Keratinocyte (primary cell): Measurements from ENCODE around the gene RET. TPM values are rescaled to one million over a fixed set of nuclear protein-coding genes. Genes with fewer than 3 reads are reported as not detected.

Source experiments
- DNase-seq: peaks from one replicate; pipeline ENCODE4 v3.0.0-alpha.2; 2011; ENCODE audit warnings: low read depth, missing footprints, low spot score
- FAIRE-seq: peaks from 2 replicates; lab custom pipeline; 2011; peaks lifted over from hg19 to GRCh38; lab: Jason Lieb, UNC
- H2AFZ ChIP-seq: 2 replicates; pipeline ENCODE4 v1.6.0; 2012; ENCODE audit warnings: low read length, control low read depth, inconsistent platforms; ENCODE audit not compliant: control insufficient read depth
- H3K27ac ChIP-seq: 2 replicates; pipeline ENCODE4 v1.5.1; 2011; ENCODE audit warnings: low read length; ENCODE audit not compliant: control insufficient read depth, insufficient read depth
- H3K27me3 ChIP-seq: 3 replicates; pipeline ENCODE4 v1.6.0; 2011; ENCODE audit warnings: low read length; ENCODE audit not compliant: control insufficient read depth, insufficient read depth; ENCODE audit errors: extremely low read depth
- H3K36me3 ChIP-seq, 2 experiments: 2 replicates in 1 of 2; 3 replicates in 1 of 2; pipeline ENCODE4 v1.5.1; 2011; ENCODE audit warnings: low read length in 2 of 2, mild to moderate bottlenecking in 1 of 2; ENCODE audit not compliant: control insufficient read depth in 2 of 2, insufficient read depth in 2 of 2; ENCODE audit errors: extremely low read depth in 1 of 2
- H3K4me1 ChIP-seq: 3 replicates; pipeline ENCODE4 v1.5.1; 2011; ENCODE audit warnings: low read length; ENCODE audit not compliant: control insufficient read depth, insufficient read depth; ENCODE audit errors: extremely low read depth
- H3K4me2 ChIP-seq: 3 replicates; pipeline ENCODE4 v1.6.0; 2011; ENCODE audit warnings: low read depth, low read length; ENCODE audit not compliant: control insufficient read depth, insufficient read depth; ENCODE audit errors: extremely low read depth
- H3K4me3 ChIP-seq, 3 experiments: fragments of 200-600 bp in 1 of 3; sonication (generic) in 1 of 3; 2 replicates in 2 of 3; 3 replicates in 1 of 3; pipeline ENCODE4 v1.5.1; 2011 to 2016; ENCODE audit warnings: low read length in 3 of 3, mild to moderate bottlenecking in 3 of 3, control low read depth in 2 of 3, inconsistent platforms in 1 of 3, low read depth in 1 of 3, mixed read lengths in 1 of 3, mixed run types in 1 of 3, moderate library complexity in 1 of 3; ENCODE audit not compliant: control insufficient read depth in 2 of 3, insufficient read depth in 2 of 3; ENCODE audit errors: extremely low read depth in 1 of 3
- H3K79me2 ChIP-seq: 2 replicates; pipeline ENCODE4 v1.6.0; 2012; ENCODE audit warnings: low read length; ENCODE audit not compliant: control insufficient read depth, insufficient read depth
- H3K9ac ChIP-seq: 3 replicates; pipeline ENCODE4 v1.6.0; 2011; ENCODE audit warnings: low read length; ENCODE audit not compliant: control insufficient read depth, insufficient read depth; ENCODE audit errors: extremely low read depth
- H3K9me1 ChIP-seq: 3 replicates; pipeline ENCODE4 v1.6.0; 2011; ENCODE audit warnings: low read length; ENCODE audit not compliant: control insufficient read depth, insufficient read depth; ENCODE audit errors: extremely low read depth
- H3K9me3 ChIP-seq: 2 replicates; pipeline ENCODE4 v1.5.1; 2012; ENCODE audit warnings: low read depth, low read length; ENCODE audit not compliant: control insufficient read depth
- H4K20me1 ChIP-seq: 3 replicates; pipeline ENCODE4 v1.6.0; 2011; ENCODE audit warnings: low read length; ENCODE audit not compliant: control insufficient read depth, insufficient read depth; ENCODE audit errors: extremely low read depth
- EZH2 ChIP-seq: IDR thresholded peaks from one replicate; pipeline ENCODE4 v1.6.1; 2012; ENCODE audit warnings: inconsistent platforms, mild to moderate bottlenecking, low read length, moderate library complexity
- dilution Hi-C: fragments of 300-500 bp; cut with MboI; formaldehyde crosslinking; loops from one replicate; pipeline ENCODE4 v1.7.0; 2020; ENCODE audit warnings: low sequenced_read_pairs; ENCODE audit not compliant: extremely low pct_ligation_motif_present
- polyA plus RNA-seq, 5 experiments: library from polyadenylated mRNA; depleted of rRNA in 3 of 5; stranded (reverse) in 3 of 5; stranded (forward) in 1 of 5; unstranded in 1 of 5; fragments of >200 nt; gene quantifications; 1 replicate in 1 of 5; 2 replicates in 3 of 5; 3 replicates in 1 of 5; pipeline versions ENCODE4 v1.2.1 to v1.2.3, GENCODE V29; 2011 to 2012; ENCODE audit warnings: missing spikeins in 2 of 5, low read depth in 1 of 5, low replicate concordance in 1 of 5
- TF ChIP-seq, protein P1 (sequence below), 3 experiments: IDR thresholded peaks in 1 of 3; conservative IDR thresholded peaks in 1 of 3; optimal IDR thresholded peaks in 1 of 3; 2 replicates in 2 of 3; 3 replicates in 1 of 3; pipeline versions ENCODE3 to v1.5.1; 2011; ENCODE audit warnings: low read length in 3 of 3, mild to moderate bottlenecking in 3 of 3, moderate library complexity in 2 of 3, control low read depth in 1 of 3, inconsistent platforms in 1 of 3; ENCODE audit not compliant: insufficient read depth in 2 of 3; ENCODE audit errors: extremely low read depth in 1 of 3

RET gene
- polyA plus RNA-seq, 1 donor (not counting 4 experiments of a cell fraction or from before 2014, with no cell fraction given): 0.21 TPM

GRCh38 chr10:43172645-43173044 lies 95.8 kb downstream of the RET start:
- Histone ChIP-seq H3K4me3 (no peak overlapping the region), H3K9me1 (no peaks in the 10 kb centered on the region), H3K4me2 (no peak overlapping the region), H3K4me1 (peaks cover 2% of the 10 kb centered on the region), H3K36me3 (peaks cover 5 to 12% of the 10 kb centered on the region in 2 experiments), H4K20me1 (no peaks in the 10 kb centered on the region), H3K27me3 (no peaks in the 10 kb centered on the region), H2AFZ (no peak overlapping the region), H3K9me3 (no peaks in the 10 kb centered on the region), H3K79me2 (no peaks in the 10 kb centered on the region), H3K27ac (no peak overlapping the region), H3K9ac (no peak overlapping the region)
- TF ChIP-seq, protein P1, sequence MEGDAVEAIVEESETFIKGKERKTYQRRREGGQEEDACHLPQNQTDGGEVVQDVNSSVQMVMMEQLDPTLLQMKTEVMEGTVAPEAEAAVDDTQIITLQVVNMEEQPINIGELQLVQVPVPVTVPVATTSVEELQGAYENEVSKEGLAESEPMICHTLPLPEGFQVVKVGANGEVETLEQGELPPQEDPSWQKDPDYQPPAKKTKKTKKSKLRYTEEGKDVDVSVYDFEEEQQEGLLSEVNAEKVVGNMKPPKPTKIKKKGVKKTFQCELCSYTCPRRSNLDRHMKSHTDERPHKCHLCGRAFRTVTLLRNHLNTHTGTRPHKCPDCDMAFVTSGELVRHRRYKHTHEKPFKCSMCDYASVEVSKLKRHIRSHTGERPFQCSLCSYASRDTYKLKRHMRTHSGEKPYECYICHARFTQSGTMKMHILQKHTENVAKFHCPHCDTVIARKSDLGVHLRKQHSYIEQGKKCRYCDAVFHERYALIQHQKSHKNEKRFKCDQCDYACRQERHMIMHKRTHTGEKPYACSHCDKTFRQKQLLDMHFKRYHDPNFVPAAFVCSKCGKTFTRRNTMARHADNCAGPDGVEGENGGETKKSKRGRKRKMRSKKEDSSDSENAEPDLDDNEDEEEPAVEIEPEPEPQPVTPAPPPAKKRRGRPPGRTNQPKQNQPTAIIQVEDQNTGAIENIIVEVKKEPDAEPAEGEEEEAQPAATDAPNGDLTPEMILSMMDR (optimal IDR thresholded peaks at IDR 0.05 in 1 of 3, IDR thresholded peaks at IDR 0.05 in 1 of 3, conservative IDR thresholded peaks at IDR 0.05 in 1 of 3; ENCODE audit: extremely low read depth in 1 of 3, insufficient read depth in 2 of 3, low read length in 3 of 3): no peak
- TF ChIP-seq EZH2: no peak
- dilution Hi-C loops: no loop called here
- FAIRE-seq (no peak), DNase-seq (no peak)

- H2AFZ ChIP-seq: no peak overlapping the region
- peaks cover 6 to 12% of the 10 kb centered on the region in 2 experiments for H3K36me3 ChIP-seq
- H3K79me2 ChIP-seq: no peaks in the 10 kb centered on the region
- H3K9me1 ChIP-seq: no peaks in the 10 kb centered on the region
- no peaks in the 10 kb centered on the region for H4K20me1 ChIP-seq
- no peak for TF ChIP-seq EZH2
- TF ChIP-seq, protein P1 (optimal IDR thresholded peaks at IDR 0.05 in 1 of 3, IDR thresholded peaks at IDR 0.05 in 1 of 3, conservative IDR thresholded peaks at IDR 0.05 in 1 of 3; ENCODE audit: extremely low read depth in 1 of 3, insufficient read depth in 2 of 3, low read length in 3 of 3): no peak
- no peak for DNase-seq
- no peaks in the 10 kb centered on the region for H3K27me3 ChIP-seq
- H3K27ac ChIP-seq: no peak overlapping the region
- H3K9me3 ChIP-seq: no peaks in the 10 kb centered on the region
- peaks cover 2% of the 10 kb centered on the region for H3K4me1 ChIP-seq
- H3K4me2 ChIP-seq: no peak overlapping the region
- no peak overlapping the region for H3K9ac ChIP-seq
- dilution Hi-C loops: no loop called here
- FAIRE-seq: no peak
- no peak overlapping the region for H3K4me3 ChIP-seq
Observed at GRCh38 chr10:43173120-43173519, 96.3 kb downstream of the RET start.
